SU-DHL-6 (cell line): ENCODE data around the gene S1PR3.

Source experiments
- H2AFZ ChIP-seq: fragments of 200-600 bp; sonication (generic); 2 replicates; pipeline ENCODE4 v1.6.1; 2014; ENCODE audit warnings: low read depth, mild to moderate bottlenecking, moderate library complexity, mixed read lengths, antibody characterized with exemption, low read length; ENCODE audit not compliant: severe bottlenecking
- H3F3A ChIP-seq: fragments of 200-600 bp; shearing (Covaris generic); 2 replicates; pipeline ENCODE4 v1.6.0; 2016; ENCODE audit warnings: antibody characterized with exemption, mild to moderate bottlenecking; ENCODE audit not compliant: insufficient read depth
- H3K27ac ChIP-seq: fragments of 200-600 bp; sonication (generic); 2 replicates; pipeline ENCODE4 v1.5.1; 2016; ENCODE audit warnings: low read depth, mild to moderate bottlenecking, low read length, moderate library complexity, mixed read lengths
- H3K27me3 ChIP-seq: fragments of 200-600 bp; sonication (generic), shearing (Covaris generic); 2 replicates; pipeline ENCODE4 v1.6.0; 2014; ENCODE audit warnings: mild to moderate bottlenecking, low read length
- H3K36me3 ChIP-seq: fragments of 200-600 bp; sonication (generic); 2 replicates; pipeline ENCODE4 v1.6.1; 2014; ENCODE audit warnings: mild to moderate bottlenecking, low read length, mixed read lengths
- H3K4me2 ChIP-seq: fragments of 300-600, 200-600 bp; shearing (Covaris generic), sonication (generic); 2 replicates; pipeline ENCODE4 v1.6.0; 2014; ENCODE audit warnings: low read length, low read depth, mild to moderate bottlenecking; ENCODE audit not compliant: poor library complexity, severe bottlenecking
- H3K4me3 ChIP-seq: fragments of 200-600 bp; sonication (generic); 2 replicates; pipeline ENCODE4 v1.5.1; 2014; ENCODE audit warnings: antibody characterized with exemption, low read length, mild to moderate bottlenecking, mixed read lengths; ENCODE audit not compliant: insufficient read depth, poor library complexity, severe bottlenecking
- H3K79me2 ChIP-seq: fragments of 200-600 bp; sonication (generic); 2 replicates; pipeline ENCODE4 v1.6.1; 2014; ENCODE audit warnings: mild to moderate bottlenecking, low read length, moderate library complexity; ENCODE audit not compliant: insufficient read depth
- H3K9ac ChIP-seq: fragments of 200-600 bp; sonication (generic); 2 replicates; pipeline ENCODE4 v1.7.0; 2014; ENCODE audit warnings: mild to moderate bottlenecking, low read length
- H3K9me2 ChIP-seq: fragments of 200-600 bp; sonication (generic); replicated peaks from 2 replicates; pipeline ENCODE4 v1.6.1; 2014; ENCODE audit warnings: low read length; ENCODE audit not compliant: insufficient read depth
- H3K9me3 ChIP-seq: fragments of 200-600 bp; sonication (generic); 2 replicates; pipeline ENCODE4 v1.6.1; 2014; ENCODE audit warnings: low read length, mixed read lengths; ENCODE audit not compliant: insufficient read depth
- H4K20me1 ChIP-seq: fragments of 200-600 bp; sonication (generic); 2 replicates; pipeline ENCODE4 v1.6.1; 2014; ENCODE audit warnings: low read depth, mild to moderate bottlenecking, antibody characterized with exemption, low read length, moderate library complexity, mixed read lengths
- CTCF ChIP-seq: fragments of 200-600 bp; sonication (generic); IDR thresholded peaks from one replicate; pipeline ENCODE4 v1.5.1; 2017; ENCODE audit warnings: antibody characterized with exemption, mild to moderate bottlenecking, low read length, moderate library complexity; ENCODE audit not compliant: insufficient read depth, poor library complexity, severe bottlenecking
- EZH2phosphoT487 ChIP-seq: fragments of 200-600 bp; sonication (generic), shearing (Covaris generic); conservative IDR thresholded peaks from 2 replicates; pipeline ENCODE4 v1.6.1; 2018; ENCODE audit warnings: mild to moderate bottlenecking, antibody characterized with exemption, low read length, moderate library complexity, mixed read lengths

The S1PR3 gene

GRCh38 chr9:89010056-89010455, 18.8 kb downstream of the S1PR3 start:
- TF ChIP-seq EZH2phosphoT487, result no peak
- no peak for TF ChIP-seq CTCF
- H2AFZ ChIP-seq, result no peak overlapping the region
- no peak overlapping the region for H3K27ac ChIP-seq
- H3K79me2 ChIP-seq, result no peaks in the 10 kb centered on the region
- H3K36me3 ChIP-seq, result no peaks in the 10 kb centered on the region
- H3K4me2 ChIP-seq, result no peak overlapping the region
- H3K9me3 ChIP-seq, result no peaks in the 10 kb centered on the region
- no peak overlapping the region for H3K9ac ChIP-seq
- no peaks in the 10 kb centered on the region for H3F3A ChIP-seq
- no peaks in the 10 kb centered on the region for H3K9me2 ChIP-seq
- H3K4me3 ChIP-seq, result no peak overlapping the region
- H4K20me1 ChIP-seq, result no peaks in the 10 kb centered on the region
- no peaks in the 10 kb centered on the region for H3K27me3 ChIP-seq

GRCh38 chr9:89010526-89011111, 19.4 kb downstream of the S1PR3 start:
- no peaks in the 10 kb centered on the region for H3K27me3 ChIP-seq
- no peak overlapping the region for H2AFZ ChIP-seq
- TF ChIP-seq EZH2phosphoT487 (no peak), CTCF (no peak)
- H3K9me3 ChIP-seq, result no peaks in the 10 kb centered on the region
- H3K4me2 ChIP-seq, result no peak overlapping the region
- no peaks in the 10 kb centered on the region for H3K9me2 ChIP-seq
- no peaks in the 10 kb centered on the region for H3K79me2 ChIP-seq
- H4K20me1 ChIP-seq, result no peaks in the 10 kb centered on the region
- no peaks in the 10 kb centered on the region for H3K36me3 ChIP-seq
- no peak overlapping the region for H3K9ac ChIP-seq
- no peaks in the 10 kb centered on the region for H3F3A ChIP-seq
- H3K4me3 ChIP-seq, result no peak overlapping the region
- H3K27ac ChIP-seq, result no peak overlapping the region

GRCh38 chr9:89011683-89012082, 20.4 kb downstream of the S1PR3 start:
- Histone ChIP-seq H4K20me1 (no peaks in the 10 kb centered on the region), H3K9ac (no peak overlapping the region)

More at GRCh38 chr9:89011683-89012082, 20.4 kb downstream of the S1PR3 start:
- Histone ChIP-seq H3K9me2 (no peaks in the 10 kb centered on the region), H3K79me2 (no peaks in the 10 kb centered on the region), H3K36me3 (no peaks in the 10 kb centered on the region), H3K4me2 (no peak overlapping the region), H3K4me3 (no peak overlapping the region), H3F3A (no peaks in the 10 kb centered on the region), H3K27ac (no peak overlapping the region), H2AFZ (no peak overlapping the region), H3K9me3 (no peaks in the 10 kb centered on the region), H3K27me3 (no peaks in the 10 kb centered on the region)
- no peak for TF ChIP-seq EZH2phosphoT487
- no peak for TF ChIP-seq CTCF
